ENCODE data around the gene GNPTG.

The GNPTG gene

DNA sequence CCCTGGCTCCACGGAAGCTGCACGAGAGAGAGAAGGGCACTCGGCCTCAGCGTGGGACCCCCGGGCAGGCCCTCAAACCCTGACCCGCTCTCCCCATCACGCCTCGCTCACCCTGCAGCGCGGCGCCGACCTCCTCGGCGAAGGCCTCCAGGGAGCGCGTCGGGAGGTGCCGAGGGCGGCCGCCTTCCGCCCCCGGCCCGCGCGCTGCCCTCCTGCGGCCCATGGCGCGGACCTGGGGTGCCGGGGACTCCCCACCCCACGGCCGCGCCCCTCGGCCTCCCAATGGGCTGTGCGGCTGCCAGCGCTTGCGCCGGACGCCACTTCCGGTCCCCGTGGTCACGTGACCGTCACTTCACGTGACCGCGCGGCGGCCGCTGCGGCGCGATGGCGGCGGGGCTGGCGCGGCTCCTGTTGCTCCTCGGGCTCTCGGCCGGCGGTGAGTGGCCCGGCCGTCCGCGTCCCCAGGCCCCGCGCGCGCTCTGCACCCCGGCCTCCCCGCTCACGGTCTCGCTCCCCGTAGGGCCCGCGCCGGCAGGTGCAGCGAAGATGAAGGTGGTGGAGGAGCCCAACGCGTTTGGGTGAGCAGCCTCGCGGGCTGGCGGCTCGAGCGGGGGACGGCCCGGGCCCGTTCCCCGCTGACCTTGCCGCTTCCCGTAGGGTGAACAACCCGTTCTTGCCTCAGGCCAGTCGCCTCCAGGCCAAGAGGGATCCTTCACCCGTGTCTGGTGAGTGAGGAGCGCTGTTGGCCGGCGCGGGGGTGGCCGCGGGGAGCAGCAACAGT, at the start of gene GNPTG, which contains the start of gene TSR3:
Gene GNPTG, plus strand, starts transcription at position 350 of the 781 bp plus-strand sequence. Its CDS starts 35 bp downstream, at position 385.
Gene TSR3, minus strand, starts transcription at position 297 of the 781 bp plus-strand sequence. Its CDS starts 74 bp downstream, at position 223.
- peak; percentile 86 for DNase-seq

DNA sequence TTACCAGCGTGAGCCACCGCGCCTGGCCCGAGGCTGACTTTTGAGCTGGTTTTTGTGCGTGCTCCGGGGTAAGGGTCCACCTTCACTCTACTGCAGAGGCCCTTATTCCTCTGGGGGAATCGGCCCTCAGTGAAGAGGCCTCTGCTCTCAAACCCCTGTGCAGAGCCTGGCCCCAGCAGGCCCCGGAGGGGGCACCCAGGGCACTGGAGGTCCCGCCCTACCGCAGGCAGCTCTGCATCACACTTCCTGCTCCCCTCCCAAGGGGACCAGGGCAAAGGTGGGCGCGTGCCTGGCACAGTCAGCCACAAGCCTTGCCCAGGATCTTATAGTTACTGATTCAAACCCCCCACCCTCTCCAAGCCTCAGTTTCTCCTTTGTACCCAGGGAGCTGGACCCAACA, 45.9 kb upstream of the GNPTG start:
- DNase-seq = no peak

DNA sequence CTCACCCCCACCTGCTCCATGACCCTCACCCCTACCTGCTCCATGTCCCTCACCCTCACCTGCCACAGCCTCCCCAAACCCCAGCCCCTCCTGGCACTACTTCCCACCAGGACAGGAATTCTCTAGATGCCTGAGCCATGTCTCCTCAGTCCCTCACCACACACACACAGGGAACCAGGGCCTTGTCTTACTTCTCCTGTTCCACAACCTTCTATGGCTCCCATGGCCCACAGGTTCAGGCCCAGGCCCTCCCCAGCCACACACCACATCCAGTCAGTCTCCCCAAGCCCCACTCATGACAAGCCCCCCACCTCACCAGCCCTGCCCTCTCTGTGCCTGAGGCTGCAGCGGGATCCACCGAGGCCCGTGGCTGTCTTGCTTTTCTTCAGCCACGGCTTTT, 45.4 kb upstream of the GNPTG start:
- DNase-seq = no peak

DNA sequence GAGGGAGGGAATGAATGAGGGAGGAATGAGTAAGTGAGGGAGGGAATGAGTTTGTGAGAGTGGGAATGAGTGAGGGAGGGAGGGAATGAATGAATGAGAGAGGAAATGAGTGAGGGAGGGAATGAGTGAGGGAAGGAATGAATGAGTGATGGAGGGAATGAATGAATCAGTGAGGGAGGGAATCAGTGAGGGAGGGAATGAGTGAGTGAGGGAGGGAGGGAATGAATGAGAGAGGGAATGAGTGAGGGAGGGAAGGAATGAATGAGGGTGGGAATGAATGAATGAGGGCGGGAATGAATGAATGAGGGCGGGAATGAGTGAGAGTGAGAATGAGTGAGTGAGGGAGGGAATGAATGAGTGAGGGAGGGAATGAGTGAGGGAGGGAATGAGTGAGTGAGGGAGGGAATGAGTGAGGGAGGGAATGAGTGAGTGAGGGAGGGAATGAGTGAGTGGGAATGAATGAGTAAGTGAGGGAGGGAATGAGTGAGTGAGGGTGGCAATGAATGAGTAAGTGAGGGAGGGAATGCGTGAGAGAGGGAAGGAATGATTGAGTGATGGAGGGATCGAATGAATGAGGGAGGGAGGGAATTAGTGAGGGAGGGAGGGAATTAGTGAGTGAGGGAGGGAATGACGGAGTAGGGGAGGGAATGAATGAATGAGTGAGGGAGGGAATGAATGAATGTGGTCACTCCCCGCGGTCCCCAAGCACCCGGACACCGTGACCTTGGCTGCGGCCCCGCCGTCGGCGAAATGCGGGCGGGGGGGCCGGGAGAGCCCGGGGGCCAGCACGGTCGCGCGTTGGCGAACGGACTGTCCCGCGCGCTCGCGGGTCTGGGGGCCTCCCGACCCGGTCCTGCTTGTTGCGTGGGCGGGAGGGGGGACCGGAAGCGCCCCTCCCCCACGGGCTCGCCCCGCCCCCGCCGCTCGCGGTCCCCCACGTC, 43.4 kb upstream of the GNPTG start:
- no peak for DNase-seq

DNA sequence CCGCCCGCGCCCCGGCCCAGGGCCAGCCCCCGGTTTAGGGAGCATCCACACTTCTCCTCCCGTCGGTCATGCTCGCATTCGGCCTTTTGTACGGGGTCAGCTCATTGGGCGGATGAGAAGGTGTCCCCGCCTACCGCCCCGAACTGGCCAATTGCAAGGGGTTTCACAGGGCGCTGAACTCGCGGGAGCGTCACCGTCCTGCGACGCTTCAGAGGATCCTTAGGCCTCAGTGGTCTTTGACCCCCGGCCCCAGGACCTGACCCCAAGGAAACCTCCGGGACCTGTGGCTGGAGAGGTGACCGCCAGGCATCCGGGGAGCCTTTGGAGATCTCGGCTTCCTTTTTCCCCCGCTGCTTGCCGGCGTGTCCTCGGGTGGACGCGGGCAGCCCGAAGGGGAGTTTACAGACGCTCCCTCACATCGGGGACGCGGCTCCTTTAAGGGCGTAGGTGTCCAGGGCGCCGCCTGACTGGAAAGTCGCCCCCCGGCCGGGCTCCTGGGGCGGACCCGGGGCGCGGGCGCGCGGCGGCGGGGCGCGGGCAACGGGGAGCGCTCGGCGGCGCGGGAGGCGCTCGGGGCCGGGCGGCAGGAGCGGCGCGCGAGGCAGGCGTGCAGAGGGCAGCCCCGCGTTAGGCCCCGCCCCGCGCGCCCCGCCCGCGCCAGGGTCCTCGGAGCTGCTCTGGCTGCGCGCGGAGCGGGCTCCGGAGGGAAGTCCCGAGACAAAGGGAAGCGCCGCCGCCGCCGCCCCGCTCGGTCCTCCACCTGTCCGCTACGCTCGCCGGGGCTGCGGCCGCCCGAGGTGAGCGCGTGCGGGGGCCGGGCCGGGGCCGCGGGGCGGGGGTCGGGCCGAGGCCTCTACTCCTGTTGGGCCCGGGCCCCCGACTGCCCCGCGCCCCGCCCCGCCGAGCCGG, 42.5 kb upstream of the GNPTG start, which contains the start of gene UBE2I:
Gene UBE2I, plus strand, starts transcription at position 660 of the 909 bp plus-strand sequence. CDS start 4,395 bp downstream, outside the sequence.
- peak; percentile 99 for DNase-seq

DNA sequence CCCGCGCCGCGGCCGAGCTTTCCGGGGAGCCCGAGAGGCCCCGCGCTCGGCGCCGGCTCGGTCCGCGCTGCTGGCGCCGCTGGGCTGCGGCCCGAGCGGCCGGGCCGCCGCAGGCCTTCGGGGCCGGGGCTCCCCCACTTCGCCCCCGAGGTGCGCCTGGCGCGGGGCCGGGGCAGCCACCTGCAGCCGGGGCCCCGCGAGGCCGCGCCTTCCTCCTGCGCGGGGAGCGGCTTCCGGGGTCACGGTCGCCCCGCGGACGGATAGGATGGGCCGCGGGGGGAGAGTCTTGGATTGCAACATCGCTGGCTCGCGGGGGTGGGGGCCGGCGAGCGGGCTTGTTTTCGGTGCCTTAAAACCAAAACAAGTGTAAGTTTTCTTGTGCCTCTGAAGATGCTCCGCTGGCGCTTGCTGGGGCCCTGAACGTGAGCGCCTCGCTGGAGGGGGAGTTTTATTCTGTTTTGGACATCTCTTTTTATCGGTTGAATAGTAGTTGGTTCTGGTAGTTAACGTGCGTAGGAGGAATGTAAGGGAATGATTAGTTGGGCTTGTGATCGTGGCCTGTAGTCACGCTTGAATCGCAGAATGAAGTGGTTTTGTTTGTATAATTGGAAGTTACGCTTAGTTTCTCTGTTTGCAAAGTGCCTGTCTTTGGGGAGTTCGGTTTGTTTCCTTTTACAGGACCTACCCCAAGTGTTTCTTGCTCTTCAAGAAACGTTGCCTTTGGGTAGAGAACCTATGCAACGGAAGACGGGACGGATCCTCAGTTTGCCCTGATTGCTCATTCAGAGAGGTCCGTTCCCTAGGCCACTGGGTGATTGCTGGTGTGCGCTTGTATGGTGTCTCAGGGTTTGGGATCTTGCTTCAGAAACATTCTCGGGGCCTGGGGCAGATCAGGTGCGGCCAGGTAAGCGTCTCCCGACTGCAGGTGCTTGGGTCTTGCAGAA, 41.6 kb upstream of the GNPTG start:
- no peak for DNase-seq

DNA sequence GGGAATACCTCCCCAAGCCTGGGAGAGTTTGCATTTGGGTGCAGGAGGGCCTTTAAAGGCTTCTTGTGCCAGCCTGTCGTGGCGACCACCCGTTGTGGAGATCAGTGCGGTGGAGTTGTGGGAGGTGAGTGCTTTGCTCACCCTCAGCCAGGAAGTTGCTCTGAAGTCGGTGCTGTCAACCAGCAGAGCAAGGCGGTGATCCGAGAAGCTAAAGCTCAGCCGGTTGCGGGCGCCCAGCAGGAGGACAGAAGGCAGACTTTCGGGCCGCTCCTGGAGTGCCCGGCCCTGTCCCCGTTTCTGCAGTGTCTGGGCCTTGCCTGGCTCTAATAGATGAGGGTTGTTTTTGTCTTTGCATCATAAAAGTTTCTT, 40.9 kb upstream of the GNPTG start:
- no peak for DNase-seq

DNA sequence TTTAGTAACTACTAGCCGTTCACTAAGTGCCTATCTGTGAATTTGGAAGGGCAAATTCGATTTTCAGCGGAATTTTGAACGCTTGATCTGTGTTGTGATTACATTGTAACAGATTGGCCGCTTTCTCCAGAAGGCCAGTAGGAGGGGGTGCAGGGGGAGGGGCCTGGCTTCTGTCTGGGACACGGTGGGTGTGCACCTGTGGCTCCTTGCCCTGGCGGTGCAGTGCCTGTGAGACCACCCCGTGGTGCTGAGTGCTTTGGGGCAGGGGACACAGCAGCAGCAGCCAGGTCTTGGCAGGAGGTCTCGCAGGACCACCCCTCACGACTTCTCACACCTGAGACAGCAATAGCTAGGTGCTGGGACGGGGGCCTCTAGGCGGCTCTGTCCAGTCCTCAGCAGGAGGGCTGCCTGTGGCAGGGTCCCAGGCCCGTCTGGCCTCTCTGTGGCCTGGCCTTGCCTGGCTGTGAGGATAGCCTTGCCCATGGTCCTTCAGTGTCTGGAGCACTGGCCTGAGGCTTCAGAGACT, 40.5 kb upstream of the GNPTG start:
- DNase-seq = no peak

DNA sequence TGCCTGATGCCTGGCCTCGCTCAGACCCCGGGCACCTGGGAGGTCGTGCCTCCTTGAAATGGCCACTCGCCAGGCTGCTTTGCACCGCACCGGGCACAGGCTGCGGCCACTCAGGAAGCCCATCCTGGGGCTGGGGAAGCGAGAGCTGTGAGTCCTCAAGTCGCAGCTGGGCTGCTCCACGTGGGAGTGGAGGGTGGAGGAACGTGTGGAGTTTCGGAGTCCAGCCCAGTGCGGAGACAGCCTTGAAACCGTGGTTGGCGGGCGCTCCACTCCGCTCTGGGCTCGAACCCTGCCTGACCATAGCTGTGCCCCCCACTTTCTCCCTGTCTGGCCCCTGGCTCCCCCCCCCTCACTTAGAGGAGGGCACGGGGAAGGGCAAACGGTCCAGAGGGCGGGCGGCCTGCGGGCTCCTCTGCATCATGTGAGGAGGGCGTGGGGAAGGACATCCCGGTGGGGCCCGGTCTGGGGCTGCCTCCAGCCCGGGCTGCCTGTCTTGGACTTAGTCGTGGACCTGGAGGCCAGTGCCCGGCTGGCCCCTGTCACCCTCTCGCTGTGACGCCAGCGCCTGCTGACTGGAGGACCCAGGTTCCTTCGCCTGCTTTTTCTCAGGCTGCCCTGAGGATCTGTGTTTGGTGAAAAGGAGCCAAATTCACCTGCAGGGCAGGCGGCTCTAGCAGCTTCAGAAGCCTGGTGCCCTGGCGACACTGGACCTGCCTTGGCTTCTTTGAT, 39.8 kb upstream of the GNPTG start:
- no peak for DNase-seq

DNA sequence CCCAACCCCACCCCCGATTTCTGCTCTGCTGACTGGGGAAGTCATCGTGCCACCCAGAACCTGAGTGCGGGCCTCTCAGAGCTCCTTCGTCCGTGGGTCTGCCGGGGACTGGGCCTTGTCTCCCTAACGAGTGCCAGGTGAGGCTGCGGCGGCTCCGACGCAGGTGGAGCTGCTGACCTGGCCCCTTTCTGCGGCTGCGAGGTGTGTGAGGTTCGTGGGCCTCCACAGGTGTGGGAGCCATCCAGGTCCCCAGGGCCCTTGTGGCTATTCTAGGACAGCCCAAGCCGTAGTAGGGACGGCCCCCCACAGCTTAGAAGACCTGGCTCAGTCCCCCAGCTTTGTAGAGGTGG, 39.3 kb upstream of the GNPTG start:
- DNase-seq = no peak

DNA sequence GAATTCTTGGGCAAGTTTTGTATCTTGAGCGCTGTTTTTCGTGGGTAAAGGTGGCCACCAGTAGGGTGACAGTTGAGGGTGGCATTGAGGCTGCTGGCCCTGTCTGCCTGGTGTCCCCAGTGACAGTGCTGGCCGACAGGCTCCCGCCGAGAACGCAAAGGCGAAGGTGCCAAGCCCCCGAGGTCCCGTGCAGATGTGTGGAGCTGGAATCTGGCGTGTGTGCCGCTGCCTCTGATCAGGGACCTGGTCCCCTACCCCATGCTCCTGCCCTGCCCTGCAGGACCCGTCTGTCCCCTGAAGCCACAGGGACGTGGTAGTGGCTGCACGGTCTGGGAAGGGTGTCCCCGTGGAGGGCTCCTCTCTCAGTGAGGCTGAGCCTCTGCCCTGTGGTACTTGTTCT, 38.8 kb upstream of the GNPTG start:
- DNase-seq = no peak

DNA sequence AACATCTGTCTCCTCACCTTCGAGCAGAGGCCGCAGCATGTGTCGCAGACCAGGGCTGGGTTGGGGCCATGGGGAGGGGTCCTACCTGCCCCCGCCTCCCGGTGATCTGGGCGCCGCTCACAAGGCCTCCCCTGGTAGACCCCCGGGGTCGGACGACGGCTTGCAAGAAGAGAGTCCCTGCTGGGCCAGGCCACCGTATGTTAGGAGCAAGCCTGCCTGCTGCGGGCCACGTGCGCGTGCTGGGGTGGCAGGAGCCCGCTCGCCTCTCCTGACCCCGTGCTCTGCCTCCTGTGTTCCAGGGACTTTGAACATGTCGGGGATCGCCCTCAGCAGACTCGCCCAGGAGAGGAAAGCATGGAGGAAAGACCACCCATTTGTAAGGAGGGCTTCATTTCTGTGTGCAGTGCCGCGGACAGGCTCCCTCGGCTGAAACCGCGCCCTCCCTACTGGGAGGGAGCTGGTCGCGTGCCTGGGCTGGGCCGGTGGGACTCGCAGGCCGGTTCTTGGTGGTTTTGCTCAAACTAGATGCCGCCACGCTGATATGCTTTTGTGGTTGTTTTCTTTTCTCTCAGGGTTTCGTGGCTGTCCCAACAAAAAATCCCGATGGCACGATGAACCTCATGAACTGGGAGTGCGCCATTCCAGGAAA, 37.9 kb upstream of the GNPTG start:
- no peak for DNase-seq

DNA sequence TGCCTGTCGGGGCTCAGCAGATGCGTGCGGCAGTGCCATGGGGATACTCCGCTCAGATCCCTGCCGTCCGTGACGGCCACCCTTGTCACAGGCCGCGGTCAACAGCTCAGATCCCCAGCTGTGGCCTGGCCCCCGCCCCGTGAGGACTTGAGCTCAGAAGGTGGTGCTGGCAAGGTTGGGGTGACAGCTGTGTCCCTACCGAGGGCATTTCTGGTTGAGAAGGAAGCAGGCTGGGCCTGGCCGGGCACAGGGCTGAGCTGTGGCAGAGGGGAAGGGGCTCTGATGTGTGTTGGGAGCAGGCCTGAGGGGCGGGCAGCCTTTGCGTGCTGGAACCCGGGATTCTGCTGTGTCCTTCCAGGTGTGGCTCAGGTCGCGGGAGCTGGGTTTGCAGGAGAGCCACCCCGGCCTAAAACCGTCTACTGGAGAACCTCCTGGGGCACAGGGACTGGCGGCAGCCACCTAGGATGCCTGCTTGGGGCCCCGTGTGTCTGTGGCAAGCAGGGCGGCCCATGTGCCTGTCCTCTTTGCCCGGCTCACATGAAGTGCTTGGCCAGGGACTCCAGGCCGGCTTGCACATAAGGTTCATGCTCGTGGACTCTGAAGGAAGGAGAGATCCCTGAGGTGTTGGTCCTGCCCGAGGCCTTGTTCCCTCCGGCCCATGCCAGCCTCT, 37.2 kb upstream of the GNPTG start:
- no peak for DNase-seq

DNA sequence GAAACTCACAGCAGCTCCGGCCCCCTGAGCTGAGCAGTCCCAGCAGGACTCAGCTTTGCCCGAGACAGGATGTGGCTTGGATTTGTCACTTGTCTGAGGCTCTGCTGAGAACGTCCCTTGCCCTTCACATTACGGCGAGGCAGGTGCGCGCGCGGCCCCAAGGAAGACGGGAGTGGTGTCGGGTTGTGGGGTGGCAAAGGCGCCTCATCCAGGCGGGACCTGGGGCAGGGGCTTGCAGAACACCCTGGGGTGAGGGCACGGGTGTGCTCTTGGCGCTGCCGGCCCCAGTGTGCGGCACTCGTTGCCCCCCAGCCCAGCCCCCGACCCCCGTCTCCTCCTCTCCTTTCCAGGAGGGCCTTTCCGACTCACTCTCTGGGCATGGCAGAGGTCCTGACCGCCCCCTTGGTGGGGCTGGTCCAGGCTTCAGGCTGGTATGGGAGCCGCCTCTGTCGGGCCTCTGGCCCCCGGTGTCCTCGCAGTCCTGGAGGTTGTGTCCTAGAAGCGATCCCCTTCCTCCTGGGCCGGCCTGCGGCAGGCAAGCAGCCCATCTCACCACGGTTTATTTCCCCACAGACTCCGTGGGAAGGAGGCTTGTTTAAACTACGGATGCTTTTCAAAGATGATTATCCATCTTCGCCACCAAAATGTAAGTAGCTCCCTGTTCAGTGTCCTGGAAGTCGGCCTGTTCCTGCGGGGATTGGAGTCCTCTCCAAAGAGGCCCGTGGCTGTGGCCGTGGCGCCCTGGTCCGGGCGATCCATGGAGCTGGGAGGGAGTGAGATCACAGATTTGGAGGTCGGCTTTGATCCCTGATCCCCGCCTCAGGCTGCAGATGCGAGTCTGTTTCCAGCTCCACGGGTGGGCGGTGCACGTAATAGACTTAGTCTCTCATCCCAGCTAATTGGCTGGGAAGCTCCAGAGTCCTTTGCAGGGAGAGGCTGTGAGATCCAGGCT, 36.4 kb upstream of the GNPTG start:
- DNase-seq = no peak

DNA sequence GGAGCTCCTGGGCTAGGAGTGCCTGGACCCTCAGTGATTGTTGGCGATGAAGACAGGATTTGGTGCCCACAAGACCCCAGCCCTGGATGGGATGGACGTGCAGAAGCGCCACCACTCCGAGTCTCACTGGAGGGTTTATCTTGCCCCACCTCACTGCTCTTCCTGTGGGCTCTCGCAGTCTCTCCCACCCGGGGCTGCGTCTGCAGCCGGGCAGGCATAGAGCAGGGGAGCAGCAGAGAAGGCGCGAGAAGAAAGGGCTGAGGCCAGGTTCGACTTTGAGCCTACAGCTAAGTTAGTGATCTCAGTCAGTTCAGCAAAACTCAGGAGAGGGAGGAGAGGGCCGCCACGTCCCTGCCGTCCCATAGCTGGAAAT, 35.7 kb upstream of the GNPTG start:
- DNase-seq = no peak

DNA sequence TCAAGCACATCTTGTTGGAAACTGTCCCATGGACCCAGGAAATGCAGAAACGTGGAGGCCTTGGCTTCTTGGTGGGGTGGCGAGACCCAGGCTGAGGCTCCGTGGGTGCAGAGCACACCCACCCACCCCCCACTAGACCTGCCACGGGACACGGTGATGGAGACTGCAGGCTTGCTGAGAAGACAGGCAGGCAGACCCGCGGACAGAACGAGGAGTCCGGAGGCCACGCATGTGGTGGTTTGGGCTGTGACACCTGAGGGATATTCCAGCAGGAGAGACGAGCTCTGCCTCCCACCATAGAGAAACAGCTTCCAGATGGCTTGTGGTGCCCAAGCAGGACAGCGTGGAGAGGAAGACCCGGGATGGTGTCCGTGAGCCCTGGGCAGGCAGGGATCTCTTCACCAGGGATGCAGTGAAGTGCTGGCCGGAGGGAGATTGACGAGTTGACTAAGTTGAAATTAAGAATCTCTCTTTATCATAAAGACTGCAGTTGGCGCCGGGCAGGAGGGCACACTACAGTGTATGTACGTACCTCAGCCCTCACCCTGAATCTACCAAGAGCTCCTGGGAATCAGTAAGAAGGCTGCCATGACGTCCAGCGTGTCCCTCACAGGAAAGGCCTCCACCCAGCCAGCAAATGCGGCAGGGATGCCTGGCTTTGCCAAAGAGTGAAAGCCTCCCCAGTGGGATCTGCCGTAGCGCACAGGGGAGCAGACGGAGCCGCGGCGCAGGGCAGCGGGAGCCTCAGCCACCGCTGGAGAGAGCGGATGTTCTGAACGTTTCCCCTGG, 34.1 kb upstream of the GNPTG start:
- no peak for DNase-seq

DNA sequence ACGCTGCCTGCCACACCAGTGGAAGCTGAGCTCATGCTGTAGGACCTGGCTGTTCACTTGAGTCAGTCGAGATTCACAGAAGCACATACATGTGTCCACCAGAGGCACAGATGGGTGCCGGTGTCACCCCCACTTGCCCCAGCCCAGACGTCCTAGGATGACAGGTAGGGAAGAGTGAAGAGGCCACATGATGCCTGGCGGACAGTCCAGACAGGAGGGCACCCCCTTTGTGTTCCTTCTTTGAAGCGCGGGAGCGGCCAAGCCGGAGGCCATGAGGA, 33.5 kb upstream of the GNPTG start:
- DNase-seq = no peak

DNA sequence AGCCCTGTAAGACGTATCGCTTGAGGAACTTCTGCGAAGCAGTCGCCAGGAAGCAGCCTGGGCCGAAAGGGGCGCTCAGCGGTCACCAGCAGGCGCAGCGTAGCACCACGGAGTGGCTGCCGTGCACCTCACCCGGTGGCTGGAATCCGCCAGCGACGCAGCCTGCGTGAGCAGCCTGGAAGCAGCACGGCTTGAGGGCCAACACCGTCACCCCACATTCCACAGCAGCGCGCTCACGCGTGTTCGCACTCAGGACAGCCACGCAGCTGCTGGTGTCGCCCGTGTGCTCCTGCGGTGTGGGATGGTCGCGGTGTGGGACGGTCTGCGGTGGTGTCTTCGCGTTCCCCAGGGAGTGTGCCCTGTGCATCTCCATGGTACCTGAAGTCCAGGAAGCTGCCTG, 32.7 kb upstream of the GNPTG start:
- no peak for DNase-seq
